ENCODE measurements around the gene SFRP2. TPM values are rescaled to one million over a fixed set of nuclear protein-coding genes. Genes with fewer than 3 reads are reported as not detected.

SFRP2 gene
- total and polyA plus RNA-seq, 4 experiments from 2014 or later: not detected

DNA sequence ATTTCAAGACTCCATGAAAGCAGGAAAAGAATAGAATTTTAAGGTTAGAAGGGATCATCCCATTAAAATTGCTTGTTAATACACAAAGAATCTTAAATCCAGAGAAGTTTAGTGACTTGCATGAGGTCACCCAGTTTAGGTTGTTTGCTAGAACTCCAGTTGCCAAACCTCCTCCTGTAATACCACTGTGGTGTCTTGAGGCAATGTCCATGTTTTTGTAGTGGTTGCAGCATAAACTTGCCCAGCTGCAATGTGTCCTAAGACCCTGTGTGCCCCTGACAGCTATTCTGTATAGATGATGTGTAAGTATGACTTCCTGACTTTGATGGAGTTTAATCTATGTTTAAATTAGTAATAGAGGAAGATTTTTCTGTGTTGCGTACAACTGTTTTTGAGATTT is 6.3 kb downstream of the SFRP2 start:
- ChIA-PET POLR2A (ENCODE audit: partially characterized antibody) (no interaction called here), CTCF (ENCODE audit: partially characterized antibody) (no interaction called here)
- H3K36me3 ChIP-seq (ENCODE audit: insufficient read depth, low read length): no peaks in the 10 kb centered on the region
- H3K9me3 ChIP-seq (ENCODE audit: control insufficient read depth in 1 of 2, low read length in 2 of 2): no peaks in the 10 kb centered on the region
- DNase-seq: no peak
- intact Hi-C loops (cut with micrococcal nuclease): no loop called here
- Mint-ChIP-seq H3K4me1 (peaks cover 0 to 3% (median under 1%) of the 10 kb centered on the region in 4 donors), H3K4me3 (no peak overlapping the region), H3K9me3 (peaks cover 0 to 11% (median 4%) of the 10 kb centered on the region in 8 donors), H3K27me3 (peaks cover 41 to 64% of the 10 kb centered on the region in 2 donors), H3K36me3 (no peaks in the 10 kb centered on the region), H3K27ac (no peak overlapping the region)
- H3K4me1 ChIP-seq (ENCODE audit: insufficient read depth, low read length): no peaks in the 10 kb centered on the region
- no peak overlapping the region for H3K4me3 ChIP-seq (ENCODE audit: low read length in 2 of 2)
- H3K27ac ChIP-seq (ENCODE audit: low read depth, low read length): no peak overlapping the region
- peaks cover 4% of the 10 kb centered on the region for H3K27me3 ChIP-seq (ENCODE audit: insufficient read depth, low read length)

DNA sequence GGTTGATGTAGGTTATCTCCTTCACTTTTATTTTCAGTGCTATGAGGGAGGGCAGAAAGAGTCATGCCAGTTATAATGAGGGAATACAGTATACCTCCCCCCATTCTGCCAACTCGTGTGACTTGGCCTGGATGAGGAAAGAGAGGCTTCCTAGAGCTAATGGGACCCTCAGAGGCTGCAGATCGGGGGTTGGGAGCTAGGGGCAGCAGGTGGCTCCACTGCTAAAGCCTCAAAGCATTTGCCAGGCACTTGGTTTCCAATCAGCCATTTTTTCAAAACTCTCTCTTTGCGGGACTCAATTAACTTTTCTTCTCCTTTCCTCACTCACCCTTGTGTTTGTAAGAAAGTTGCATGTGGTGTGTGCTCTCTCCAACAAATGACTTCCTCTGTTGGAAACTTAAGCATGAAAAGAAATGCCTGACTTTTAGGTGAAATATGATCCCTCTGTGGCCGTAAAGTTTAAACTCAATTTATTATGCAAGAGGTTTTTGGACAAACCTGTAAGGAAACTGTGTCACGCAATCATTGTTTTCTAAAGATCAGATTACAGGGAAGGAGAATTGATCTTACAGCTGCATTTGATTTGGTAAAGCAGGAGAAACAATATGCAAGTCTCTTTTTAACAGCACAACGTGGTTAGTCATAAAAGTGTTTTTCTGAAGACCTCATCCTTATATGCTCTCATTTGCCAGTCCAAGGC is 7.0 kb downstream of the SFRP2 start:
- H3K27ac ChIP-seq (ENCODE audit: low read depth, low read length): no peak overlapping the region
- intact Hi-C loops (cut with micrococcal nuclease): no loop called here
- ChIA-PET CTCF (ENCODE audit: partially characterized antibody) (no interaction called here), POLR2A (ENCODE audit: partially characterized antibody) (interaction anchor here (0.6 kb wide), 1 partner anchor 12 kb away, joined by 3 read pairs; no protein-coding TSS in a partner anchor)
- Mint-ChIP-seq H3K36me3 (no peaks in the 10 kb centered on the region), H3K27ac (no peak overlapping the region), H3K27me3 (peaks cover 34 to 59% of the 10 kb centered on the region in 2 donors), H3K4me1 (no peaks in the 10 kb centered on the region), H3K9me3 (peaks cover 0 to 12% (median 4%) of the 10 kb centered on the region in 8 donors), H3K4me3 (no peak overlapping the region)
- no peak overlapping the region for H3K4me3 ChIP-seq (ENCODE audit: low read length in 2 of 2)
- DNase-seq: no peak
- no peaks in the 10 kb centered on the region for H3K9me3 ChIP-seq (ENCODE audit: control insufficient read depth in 1 of 2, low read length in 2 of 2)
- no peaks in the 10 kb centered on the region for H3K36me3 ChIP-seq (ENCODE audit: insufficient read depth, low read length)
- H3K4me1 ChIP-seq (ENCODE audit: insufficient read depth, low read length): no peaks in the 10 kb centered on the region
- H3K27me3 ChIP-seq (ENCODE audit: insufficient read depth, low read length): peaks cover 4% of the 10 kb centered on the region

DNA sequence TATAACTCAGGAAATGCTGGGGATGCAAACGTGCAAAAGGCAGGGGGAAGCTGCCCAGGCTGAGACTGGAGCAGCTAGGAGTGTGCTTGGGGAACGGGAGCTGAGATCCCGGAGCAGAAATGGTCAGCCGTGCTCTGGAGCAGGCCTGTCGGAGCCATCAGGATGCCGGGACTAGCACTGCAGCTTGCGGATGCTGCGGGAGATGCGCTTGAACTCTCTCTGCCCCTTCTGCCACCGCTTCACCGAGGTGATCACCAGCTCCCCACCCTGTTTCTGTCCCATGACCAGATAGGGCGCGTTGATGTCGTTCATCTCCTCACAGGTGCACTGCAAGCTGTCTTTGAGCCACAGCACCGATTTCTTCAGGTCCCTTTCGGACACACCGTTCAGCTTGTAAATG is 7.6 kb downstream of the SFRP2 start:
- Histone ChIP-seq H3K4me1 (ENCODE audit: insufficient read depth, low read length) (no peaks in the 10 kb centered on the region), H3K27ac (ENCODE audit: low read depth, low read length) (no peak overlapping the region), H3K4me3 (ENCODE audit: low read length in 2 of 2) (no peak overlapping the region), H3K9me3 (ENCODE audit: control insufficient read depth in 1 of 2, low read length in 2 of 2) (no peaks in the 10 kb centered on the region), H3K27me3 (ENCODE audit: insufficient read depth, low read length) (peaks cover 5% of the 10 kb centered on the region), H3K36me3 (ENCODE audit: insufficient read depth, low read length) (no peaks in the 10 kb centered on the region)
- no peak overlapping the region for H3K4me3 Mint-ChIP-seq
- no peaks in the 10 kb centered on the region for H3K4me1 Mint-ChIP-seq
- DNase-seq: no peak
- peaks cover 0 to 12% (median 4%) of the 10 kb centered on the region in 8 donors for H3K9me3 Mint-ChIP-seq
- H3K27ac Mint-ChIP-seq: no peak overlapping the region
- intact Hi-C loops (cut with micrococcal nuclease): no loop called here
- H3K36me3 Mint-ChIP-seq: no peaks in the 10 kb centered on the region
- POLR2A ChIA-PET (ENCODE audit: partially characterized antibody): interaction anchor here (0.6 kb wide), 1 partner anchor 12 kb away, joined by 3 read pairs; no protein-coding TSS in a partner anchor
- peaks cover 36 to 59% of the 10 kb centered on the region in 2 donors for H3K27me3 Mint-ChIP-seq
- CTCF ChIA-PET (ENCODE audit: partially characterized antibody): no interaction called here

DNA sequence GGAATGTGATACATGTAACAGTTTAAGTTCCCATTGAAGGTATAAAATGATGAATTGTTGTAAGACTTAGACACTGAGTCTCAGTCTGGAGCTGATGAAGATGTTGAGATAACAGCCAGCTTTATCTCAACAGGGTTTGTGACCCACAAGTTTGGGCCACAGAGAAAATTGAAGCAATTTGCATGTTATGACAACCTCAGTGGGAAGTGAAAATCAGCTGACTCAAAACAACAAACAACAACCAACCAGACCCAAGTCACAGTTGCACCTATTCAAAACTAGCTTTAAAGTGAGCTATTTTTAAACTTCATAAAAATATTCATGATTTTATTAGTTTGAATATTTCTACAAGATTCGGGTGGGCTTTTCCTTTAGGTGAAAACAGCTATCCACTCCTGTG is 8.0 kb downstream of the SFRP2 start:
- no peaks in the 10 kb centered on the region for H3K4me1 ChIP-seq (ENCODE audit: insufficient read depth, low read length)
- no peaks in the 10 kb centered on the region for H3K36me3 ChIP-seq (ENCODE audit: insufficient read depth, low read length)
- no peak overlapping the region for H3K4me3 Mint-ChIP-seq
- H3K27me3 ChIP-seq (ENCODE audit: insufficient read depth, low read length): peaks cover 4% of the 10 kb centered on the region
- H3K4me1 Mint-ChIP-seq: no peaks in the 10 kb centered on the region
- peaks cover 0 to 12% (median 4%) of the 10 kb centered on the region in 8 donors for H3K9me3 Mint-ChIP-seq
- H3K9me3 ChIP-seq (ENCODE audit: control insufficient read depth in 1 of 2, low read length in 2 of 2): no peaks in the 10 kb centered on the region
- intact Hi-C loops (cut with micrococcal nuclease): no loop called here
- no peaks in the 10 kb centered on the region for H3K36me3 Mint-ChIP-seq
- CTCF ChIA-PET (ENCODE audit: partially characterized antibody): interaction anchor here (1.1 kb wide), 1 partner anchor 32 kb away, joined by 3 read pairs; no protein-coding TSS in a partner anchor
- H3K27ac ChIP-seq (ENCODE audit: low read depth, low read length): no peak overlapping the region
- H3K27me3 Mint-ChIP-seq: peaks cover 36 to 58% of the 10 kb centered on the region in 2 donors
- no peak overlapping the region for H3K27ac Mint-ChIP-seq
- DNase-seq: no peak
- H3K4me3 ChIP-seq (ENCODE audit: low read length in 2 of 2): no peak overlapping the region
- POLR2A ChIA-PET (ENCODE audit: partially characterized antibody): no interaction called here

DNA sequence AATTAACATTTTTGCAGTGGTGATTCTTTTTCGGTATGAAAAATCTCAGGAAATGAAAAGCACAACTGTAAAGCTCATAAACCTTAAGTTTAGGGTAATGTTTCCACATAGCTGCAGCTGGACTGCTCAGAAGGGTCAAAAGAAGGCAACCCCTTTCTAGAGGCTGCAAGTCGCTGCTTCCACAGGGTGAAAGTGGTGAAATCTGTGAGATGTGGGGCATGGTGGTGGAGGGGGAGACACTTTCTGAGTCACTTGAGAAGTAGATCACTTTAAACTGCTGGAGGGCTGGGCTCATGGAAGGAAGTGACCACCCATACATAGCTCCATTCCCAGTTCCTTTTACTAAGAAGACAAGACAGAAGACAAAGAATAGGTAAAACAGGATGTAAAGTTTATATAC is 8.7 kb downstream of the SFRP2 start:
- H3K27ac Mint-ChIP-seq: no peak overlapping the region
- no peak overlapping the region for H3K27ac ChIP-seq (ENCODE audit: low read depth, low read length)
- H3K4me3 ChIP-seq (ENCODE audit: low read length in 2 of 2): no peak overlapping the region
- H3K9me3 ChIP-seq (ENCODE audit: control insufficient read depth in 1 of 2, low read length in 2 of 2): no peaks in the 10 kb centered on the region
- peaks cover 35 to 55% of the 10 kb centered on the region in 2 donors for H3K27me3 Mint-ChIP-seq
- ChIA-PET CTCF (ENCODE audit: partially characterized antibody) (interaction anchor here (1.1 kb wide), 1 partner anchor 31 kb away, joined by 3 read pairs; no protein-coding TSS in a partner anchor), POLR2A (ENCODE audit: partially characterized antibody) (no interaction called here)
- DNase-seq: no peak
- H3K4me3 Mint-ChIP-seq: no peak overlapping the region
- no peaks in the 10 kb centered on the region for H3K4me1 Mint-ChIP-seq
- no peaks in the 10 kb centered on the region for H3K4me1 ChIP-seq (ENCODE audit: insufficient read depth, low read length)
- peaks cover 3% of the 10 kb centered on the region for H3K27me3 ChIP-seq (ENCODE audit: insufficient read depth, low read length)
- intact Hi-C loops (cut with micrococcal nuclease): no loop called here
- H3K9me3 Mint-ChIP-seq: peaks cover 0 to 12% (median 4%) of the 10 kb centered on the region in 8 donors
- H3K36me3 ChIP-seq (ENCODE audit: insufficient read depth, low read length): no peaks in the 10 kb centered on the region
- H3K36me3 Mint-ChIP-seq: no peaks in the 10 kb centered on the region

DNA sequence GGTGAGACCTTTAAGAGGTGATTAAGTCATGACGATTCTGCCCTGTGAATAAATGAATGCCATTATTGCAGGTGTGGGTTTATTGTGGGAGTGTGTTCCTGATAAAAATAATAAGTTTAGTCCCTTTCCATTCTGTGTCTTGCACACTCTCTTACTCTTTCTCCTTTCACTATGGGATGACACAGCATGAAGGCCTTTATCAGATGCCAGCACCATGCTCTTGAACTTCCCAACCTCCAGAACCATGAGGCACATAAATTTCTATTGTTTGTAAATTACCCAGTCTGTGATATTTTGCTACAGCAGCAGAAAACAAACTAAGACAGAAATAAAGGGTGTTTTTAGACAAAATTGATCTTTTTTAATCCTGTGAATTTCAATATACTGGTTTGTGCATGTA is 10.5 kb downstream of the SFRP2 start:
- CTCF ChIA-PET (ENCODE audit: partially characterized antibody): no interaction called here
- Mint-ChIP-seq H3K9me3 (peaks cover 0 to 12% (median 4%) of the 10 kb centered on the region in 8 donors), H3K4me1 (no peaks in the 10 kb centered on the region), H3K27me3 (peaks cover 39 to 49% of the 10 kb centered on the region in 2 donors), H3K27ac (no peak overlapping the region), H3K36me3 (no peaks in the 10 kb centered on the region), H3K4me3 (no peak overlapping the region)
- Histone ChIP-seq H3K36me3 (ENCODE audit: insufficient read depth, low read length) (no peaks in the 10 kb centered on the region), H3K4me3 (ENCODE audit: low read length in 2 of 2) (no peak overlapping the region), H3K27me3 (ENCODE audit: insufficient read depth, low read length) (peaks cover 3% of the 10 kb centered on the region), H3K9me3 (ENCODE audit: control insufficient read depth in 1 of 2, low read length in 2 of 2) (no peaks in the 10 kb centered on the region), H3K4me1 (ENCODE audit: insufficient read depth, low read length) (no peaks in the 10 kb centered on the region), H3K27ac (ENCODE audit: low read depth, low read length) (no peak overlapping the region)
- intact Hi-C loops (cut with micrococcal nuclease): no loop called here
- POLR2A ChIA-PET (ENCODE audit: partially characterized antibody): no interaction called here
- no peak for DNase-seq

DNA sequence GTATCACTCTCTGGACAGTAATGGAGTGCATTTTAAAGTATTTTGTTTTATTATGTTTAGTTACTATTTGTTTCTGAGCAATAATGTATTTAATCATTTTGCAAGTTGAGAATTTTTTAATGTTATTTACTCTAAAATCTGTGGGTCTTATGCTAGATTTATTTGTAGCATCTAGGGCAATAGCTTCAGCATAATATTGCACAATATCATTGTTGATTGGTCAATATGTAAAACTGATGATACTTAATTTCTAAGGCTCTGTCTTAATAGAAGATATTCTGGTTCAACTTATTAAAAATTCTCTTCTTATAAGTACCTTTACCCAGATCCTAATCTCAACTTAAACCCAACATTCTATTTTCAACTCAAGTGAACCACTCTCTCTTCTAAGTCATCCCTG is 11.5 kb downstream of the SFRP2 start:
- H3K27me3 Mint-ChIP-seq: peaks cover 40 to 47% of the 10 kb centered on the region in 2 donors
- intact Hi-C loops (cut with micrococcal nuclease): no loop called here
- CTCF ChIA-PET (ENCODE audit: partially characterized antibody): no interaction called here

More for the DNA sequence above, 11.5 kb downstream of the SFRP2 start:
- no peak for DNase-seq
- no peak overlapping the region for H3K4me3 Mint-ChIP-seq
- Histone ChIP-seq H3K4me3 (ENCODE audit: low read length in 2 of 2) (no peak overlapping the region), H3K27me3 (ENCODE audit: insufficient read depth, low read length) (peaks cover 3% of the 10 kb centered on the region), H3K36me3 (ENCODE audit: insufficient read depth, low read length) (no peaks in the 10 kb centered on the region), H3K4me1 (ENCODE audit: insufficient read depth, low read length) (no peaks in the 10 kb centered on the region), H3K27ac (ENCODE audit: low read depth, low read length) (no peak overlapping the region), H3K9me3 (ENCODE audit: control insufficient read depth in 1 of 2, low read length in 2 of 2) (no peaks in the 10 kb centered on the region)
- peaks cover 0 to 12% (median 4%) of the 10 kb centered on the region in 8 donors for H3K9me3 Mint-ChIP-seq
- POLR2A ChIA-PET (ENCODE audit: partially characterized antibody): no interaction called here
- H3K4me1 Mint-ChIP-seq: no peaks in the 10 kb centered on the region
- no peaks in the 10 kb centered on the region for H3K36me3 Mint-ChIP-seq
- no peak overlapping the region for H3K27ac Mint-ChIP-seq

Measured in CD4-positive, alpha-beta memory T cell (primary cell).